AG10803 (cell line): ENCODE results near the gene SLX4IP.

Experiments
- DNase-seq: peaks from one replicate; pipeline ENCODE4 v3.0.0; 2010; ENCODE audit warnings: low read depth
- H3K4me3 ChIP-seq: 2 replicates; pipeline ENCODE4 v1.5.1; 2011; ENCODE audit warnings: mild to moderate bottlenecking, low read length, control low read depth
- TF ChIP-seq, protein P1 (sequence below): conservative IDR thresholded peaks from 2 replicates; pipeline ENCODE4 v1.5.1; 2011; ENCODE audit warnings: mild to moderate bottlenecking, low read length, control low read depth, inconsistent platforms

Gene SLX4IP

GRCh38 chr20:10571313-10571815 is 136.3 kb downstream of the SLX4IP start:
- TF ChIP-seq, protein P1, sequence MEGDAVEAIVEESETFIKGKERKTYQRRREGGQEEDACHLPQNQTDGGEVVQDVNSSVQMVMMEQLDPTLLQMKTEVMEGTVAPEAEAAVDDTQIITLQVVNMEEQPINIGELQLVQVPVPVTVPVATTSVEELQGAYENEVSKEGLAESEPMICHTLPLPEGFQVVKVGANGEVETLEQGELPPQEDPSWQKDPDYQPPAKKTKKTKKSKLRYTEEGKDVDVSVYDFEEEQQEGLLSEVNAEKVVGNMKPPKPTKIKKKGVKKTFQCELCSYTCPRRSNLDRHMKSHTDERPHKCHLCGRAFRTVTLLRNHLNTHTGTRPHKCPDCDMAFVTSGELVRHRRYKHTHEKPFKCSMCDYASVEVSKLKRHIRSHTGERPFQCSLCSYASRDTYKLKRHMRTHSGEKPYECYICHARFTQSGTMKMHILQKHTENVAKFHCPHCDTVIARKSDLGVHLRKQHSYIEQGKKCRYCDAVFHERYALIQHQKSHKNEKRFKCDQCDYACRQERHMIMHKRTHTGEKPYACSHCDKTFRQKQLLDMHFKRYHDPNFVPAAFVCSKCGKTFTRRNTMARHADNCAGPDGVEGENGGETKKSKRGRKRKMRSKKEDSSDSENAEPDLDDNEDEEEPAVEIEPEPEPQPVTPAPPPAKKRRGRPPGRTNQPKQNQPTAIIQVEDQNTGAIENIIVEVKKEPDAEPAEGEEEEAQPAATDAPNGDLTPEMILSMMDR, result no peak
- H3K4me3 ChIP-seq, result no peak overlapping the region
- no peak for DNase-seq

GRCh38 chr20:10572853-10573252 is 137.7 kb downstream of the SLX4IP start:
- no peak overlapping the region for H3K4me3 ChIP-seq
- TF ChIP-seq, protein P1, result no peak
- DNase-seq, result no peak

DNA sequence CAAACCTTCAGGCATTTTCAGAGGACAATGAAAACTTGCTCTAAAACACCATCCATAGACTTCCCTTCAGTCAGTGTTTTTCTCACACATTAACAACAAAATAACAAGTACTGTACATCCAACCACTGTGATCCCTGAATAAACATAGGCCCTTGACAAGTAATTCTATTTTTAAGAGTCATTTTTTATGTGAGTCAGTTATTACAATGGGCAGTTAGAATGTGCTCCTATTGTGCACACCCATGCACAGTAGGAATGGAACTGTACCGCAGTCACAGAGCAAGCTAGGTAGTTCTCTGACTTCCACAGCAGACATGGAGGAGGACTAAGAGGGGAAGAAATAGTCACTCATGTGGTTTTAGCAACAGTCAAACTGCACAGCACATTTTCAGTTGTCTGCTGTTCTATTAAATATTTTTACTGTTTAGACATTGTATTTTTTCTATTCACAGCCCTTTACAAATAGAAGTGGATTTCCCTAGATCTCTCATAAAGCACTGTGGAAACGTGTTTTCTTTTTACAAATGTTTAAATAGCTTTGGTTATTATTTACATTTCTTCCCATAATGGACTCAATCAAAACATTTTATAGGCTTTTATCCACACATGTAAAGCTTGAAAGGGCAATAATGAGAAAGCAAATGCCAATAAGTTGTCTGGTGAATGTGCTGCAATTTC is 138.3 kb downstream of the SLX4IP start:
- DNase-seq, result no peak
- no peak overlapping the region for H3K4me3 ChIP-seq
- TF ChIP-seq, protein P1, result no peak

GRCh38 chr20:10573951-10574339 is 138.8 kb downstream of the SLX4IP start:
- H3K4me3 ChIP-seq, result no peak overlapping the region
- TF ChIP-seq, protein P1, result no peak
- DNase-seq, result no peak

- H3K4me3 ChIP-seq, result no peak overlapping the region
Observed at GRCh38 chr20:10576411-10577090, 141.4 kb downstream of the SLX4IP start.

GRCh38 chr20:10577648-10578047 is 142.5 kb downstream of the SLX4IP start:
- no peak for DNase-seq
- no peak overlapping the region for H3K4me3 ChIP-seq
- TF ChIP-seq, protein P1, result no peak

More at GRCh38 chr20:10576411-10577090, 141.4 kb downstream of the SLX4IP start:
- TF ChIP-seq, protein P1, result no peak
- peak; percentile 40 for DNase-seq

DNA sequence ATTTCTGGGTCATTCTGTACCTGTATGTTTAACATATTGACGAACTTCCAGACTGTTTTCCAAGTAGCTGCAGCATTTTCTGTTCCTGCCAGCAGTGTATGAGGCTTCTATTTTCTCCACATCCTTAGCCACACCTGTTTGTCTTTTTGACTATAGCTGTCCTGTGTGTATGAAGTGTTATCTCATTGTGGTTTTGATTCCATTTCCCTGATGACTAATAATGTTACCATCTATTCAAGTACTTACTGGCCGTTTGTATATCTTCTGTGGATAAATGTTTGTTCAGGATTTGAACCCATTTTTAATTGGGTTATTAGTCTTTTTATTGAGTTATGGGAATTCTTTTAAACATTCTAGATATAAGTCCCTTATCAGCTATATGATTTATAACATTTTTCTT is 143.5 kb downstream of the SLX4IP start:
- TF ChIP-seq, protein P1, result no peak
- DNase-seq, result peak; percentile 49
- no peak overlapping the region for H3K4me3 ChIP-seq
